Measurements from ENCODE around the gene LIME1. TPM values are rescaled to one million over a fixed set of nuclear protein-coding genes. Genes with fewer than 3 reads are reported as not detected.

Gene LIME1
- total RNA-seq, 1 experiment from 2014 or later: 27.4 TPM

DNA sequence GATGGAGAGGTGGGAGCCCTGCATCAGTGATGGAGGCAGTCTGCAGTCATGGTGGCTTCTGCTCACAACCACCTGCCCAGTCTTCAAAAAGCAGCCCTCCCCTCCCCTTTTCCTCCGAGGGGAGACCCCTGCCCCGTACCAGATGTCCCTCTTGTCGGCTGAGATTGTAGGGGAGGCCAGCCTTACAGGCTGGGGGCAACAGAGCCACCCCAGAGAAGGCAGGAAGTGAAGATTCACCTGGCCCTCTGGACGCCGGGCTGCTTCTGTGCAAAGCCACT is 35.5 kb upstream of the LIME1 start:
- no peak for DNase-seq (ENCODE audit: low read depth, low spot score)
- Histone ChIP-seq H3K9me2 (ENCODE audit: insufficient read depth) (no peaks in the 10 kb centered on the region), H3K27me3 (ENCODE audit: insufficient read depth, low read length) (no peaks in the 10 kb centered on the region), H4K20me1 (ENCODE audit: insufficient read depth) (no peaks in the 10 kb centered on the region), H3K4me2 (ENCODE audit: low read length) (peak overlapping the region; percentile 19; the same call in 1 of the 2 replicates), H3K4me1 (ENCODE audit: control insufficient read depth in 1 of 2, insufficient read depth in 2 of 2, low read length in 2 of 2) (peaks cover 34 to 72% of the 10 kb centered on the region in 2 experiments), H3K79me2 (ENCODE audit: insufficient read depth, low read length) (peaks cover 24% of the 10 kb centered on the region), H3K9me3 (ENCODE audit: control insufficient read depth in 1 of 2, insufficient read depth in 1 of 2, low read depth in 1 of 2, low read length in 2 of 2) (no peaks in the 10 kb centered on the region), H2AFZ (ENCODE audit: low read depth, low read length, poor library complexity, severe bottlenecking) (no peak overlapping the region), H3K36me3 (ENCODE audit: control insufficient read depth in 1 of 2, insufficient read depth in 2 of 2, low read length in 2 of 2) (peaks cover 4 to 20% of the 10 kb centered on the region in 2 experiments; a peak in 3 of 4 replicates), H3K4me3 (replicated peaks in 1 of 2; ENCODE audit: low read depth in 1 of 2, low read length in 2 of 2) (no peak overlapping the region), H3K9ac (ENCODE audit: low read length) (peak overlapping the region; percentile 71; the same call in 1 of the 2 replicates), H3K27ac (ENCODE audit: low read depth, low read length) (peak overlapping the region; percentile 91; the same call in 1 of the 2 replicates)
- BruUV-seq (replicated peaks): no TSS peak
- CTCF ChIA-PET: no interaction called here
- TF ChIP-seq ZNF274 (IDR thresholded peaks at IDR 0.05; ENCODE audit: low read depth, low read length) (no peak), YY1 (IDR thresholded peaks at IDR 0.05; ENCODE audit: extremely low read depth, insufficient replicate concordance, low read depth, low read length) (no peak), RAD21 (IDR thresholded peaks at IDR 0.05; ENCODE audit: low read depth) (no peak), EZH2phosphoT487 (IDR thresholded peaks at IDR 0.05; ENCODE audit: borderline replicate concordance) (no peak), CEBPB (IDR thresholded peaks at IDR 0.05; ENCODE audit: low read depth) (no peak), SIN3A (IDR thresholded peaks at IDR 0.05; ENCODE audit: low read depth) (no peak), TCF7L2 (IDR thresholded peaks at IDR 0.05; ENCODE audit: borderline replicate concordance, extremely low read depth, insufficient read depth, insufficient read length) (no peak), JUND (IDR thresholded peaks at IDR 0.05) (no peak), EGR1 (IDR thresholded peaks at IDR 0.05; ENCODE audit: low read depth) (no peak)
- TF ChIP-seq, protein P1, sequence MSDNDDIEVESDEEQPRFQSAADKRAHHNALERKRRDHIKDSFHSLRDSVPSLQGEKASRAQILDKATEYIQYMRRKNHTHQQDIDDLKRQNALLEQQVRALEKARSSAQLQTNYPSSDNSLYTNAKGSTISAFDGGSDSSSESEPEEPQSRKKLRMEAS (IDR thresholded peaks at IDR 0.05): no peak
- TF ChIP-seq, protein P2, sequence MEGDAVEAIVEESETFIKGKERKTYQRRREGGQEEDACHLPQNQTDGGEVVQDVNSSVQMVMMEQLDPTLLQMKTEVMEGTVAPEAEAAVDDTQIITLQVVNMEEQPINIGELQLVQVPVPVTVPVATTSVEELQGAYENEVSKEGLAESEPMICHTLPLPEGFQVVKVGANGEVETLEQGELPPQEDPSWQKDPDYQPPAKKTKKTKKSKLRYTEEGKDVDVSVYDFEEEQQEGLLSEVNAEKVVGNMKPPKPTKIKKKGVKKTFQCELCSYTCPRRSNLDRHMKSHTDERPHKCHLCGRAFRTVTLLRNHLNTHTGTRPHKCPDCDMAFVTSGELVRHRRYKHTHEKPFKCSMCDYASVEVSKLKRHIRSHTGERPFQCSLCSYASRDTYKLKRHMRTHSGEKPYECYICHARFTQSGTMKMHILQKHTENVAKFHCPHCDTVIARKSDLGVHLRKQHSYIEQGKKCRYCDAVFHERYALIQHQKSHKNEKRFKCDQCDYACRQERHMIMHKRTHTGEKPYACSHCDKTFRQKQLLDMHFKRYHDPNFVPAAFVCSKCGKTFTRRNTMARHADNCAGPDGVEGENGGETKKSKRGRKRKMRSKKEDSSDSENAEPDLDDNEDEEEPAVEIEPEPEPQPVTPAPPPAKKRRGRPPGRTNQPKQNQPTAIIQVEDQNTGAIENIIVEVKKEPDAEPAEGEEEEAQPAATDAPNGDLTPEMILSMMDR (IDR thresholded peaks at IDR 0.05 in 2 of 3, conservative IDR thresholded peaks at IDR 0.05 in 1 of 3; ENCODE audit: borderline replicate concordance in 1 of 3, insufficient read depth in 1 of 3, low read depth in 2 of 3, low read length in 2 of 3): no peak
- POLR2A ChIA-PET: interaction anchor here (0.6 to 1.0 kb wide), 2 partner anchors 18 to 19 kb away, joined by 3 read pairs; no protein-coding TSS in a partner anchor
- ATAC-seq: no peak
- intact Hi-C loops (cut with micrococcal nuclease): loop anchor here (10.0 kb wide), 1 partner anchor 354 kb away; no protein-coding TSS in a partner anchor
- RAD21 ChIA-PET (ENCODE audit: low non-redundant PET in 1 of 2, low total read pairs in 2 of 2, uncharacterized antibody in 2 of 2, unreplicated experiment in 2 of 2): no interaction called here
